LNCAP (cell line): Measurements from ENCODE around the gene NOS2.

ENCODE experiments used
- TF ChIP-seq, protein P1 (sequence below): fragments of 450-650 bp; IDR thresholded peaks from 2 replicates; pipeline ENCODE4 v1.5.1; 2017; ENCODE audit warnings: mild to moderate bottlenecking

The NOS2 gene

DNA sequence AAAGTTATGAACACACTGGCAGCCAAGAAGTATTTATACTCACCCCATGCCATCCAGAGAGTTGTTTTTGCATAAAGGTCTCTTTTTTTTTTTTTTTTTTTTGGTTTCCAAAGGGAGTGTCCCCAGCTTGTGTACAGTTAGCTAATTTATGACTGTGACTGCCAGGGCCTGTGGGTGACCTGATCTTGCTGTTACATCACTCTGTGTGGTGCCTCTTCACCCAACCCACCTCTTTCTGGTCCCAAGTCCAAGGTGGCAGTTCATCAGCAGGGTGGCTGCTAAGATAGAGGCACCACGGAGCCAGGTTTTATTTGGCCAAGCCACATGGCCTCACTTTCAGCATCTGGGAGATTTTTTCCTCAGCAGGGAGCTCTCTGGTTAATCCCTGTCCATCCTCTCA is at the start of gene NOS2:
NOS2 (minus strand) TSS at position 8 of the 400 bp plus-strand sequence. CDS start 1,720 bp downstream, outside the sequence.
- TF ChIP-seq, protein P1, sequence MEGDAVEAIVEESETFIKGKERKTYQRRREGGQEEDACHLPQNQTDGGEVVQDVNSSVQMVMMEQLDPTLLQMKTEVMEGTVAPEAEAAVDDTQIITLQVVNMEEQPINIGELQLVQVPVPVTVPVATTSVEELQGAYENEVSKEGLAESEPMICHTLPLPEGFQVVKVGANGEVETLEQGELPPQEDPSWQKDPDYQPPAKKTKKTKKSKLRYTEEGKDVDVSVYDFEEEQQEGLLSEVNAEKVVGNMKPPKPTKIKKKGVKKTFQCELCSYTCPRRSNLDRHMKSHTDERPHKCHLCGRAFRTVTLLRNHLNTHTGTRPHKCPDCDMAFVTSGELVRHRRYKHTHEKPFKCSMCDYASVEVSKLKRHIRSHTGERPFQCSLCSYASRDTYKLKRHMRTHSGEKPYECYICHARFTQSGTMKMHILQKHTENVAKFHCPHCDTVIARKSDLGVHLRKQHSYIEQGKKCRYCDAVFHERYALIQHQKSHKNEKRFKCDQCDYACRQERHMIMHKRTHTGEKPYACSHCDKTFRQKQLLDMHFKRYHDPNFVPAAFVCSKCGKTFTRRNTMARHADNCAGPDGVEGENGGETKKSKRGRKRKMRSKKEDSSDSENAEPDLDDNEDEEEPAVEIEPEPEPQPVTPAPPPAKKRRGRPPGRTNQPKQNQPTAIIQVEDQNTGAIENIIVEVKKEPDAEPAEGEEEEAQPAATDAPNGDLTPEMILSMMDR = no peak

DNA sequence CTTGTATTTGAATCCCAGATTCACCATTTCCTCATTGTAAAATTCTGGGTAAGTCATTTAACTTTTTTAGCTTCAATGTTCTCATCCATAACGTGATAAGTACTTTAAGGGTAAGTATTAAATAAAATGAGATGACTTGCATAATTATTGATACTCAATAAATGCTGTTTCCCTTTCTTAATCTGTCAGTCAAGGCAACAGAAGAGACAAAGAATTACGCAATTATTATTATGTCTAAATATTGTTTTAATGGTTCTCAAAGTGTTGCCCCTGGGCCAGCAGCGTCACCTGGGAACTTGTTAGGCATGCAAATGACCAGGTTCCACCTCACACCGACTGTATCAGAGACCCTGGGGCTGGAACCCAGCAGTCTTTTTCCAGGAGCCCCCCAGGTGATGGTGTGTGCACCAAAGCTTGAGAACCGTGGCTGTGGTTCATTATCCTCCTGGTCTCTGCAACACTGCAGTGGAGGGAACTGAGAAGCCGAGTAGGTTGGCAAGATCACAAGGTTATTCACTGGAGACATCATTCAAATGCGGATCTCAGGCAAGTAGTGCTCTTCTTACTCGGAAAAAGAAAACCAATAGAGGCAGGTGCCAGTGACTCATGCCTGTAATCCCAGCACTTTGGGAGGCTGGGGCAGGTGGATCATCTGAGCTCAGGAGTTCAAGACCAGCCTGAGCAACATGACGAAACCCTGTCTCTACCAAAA is 49.3 kb upstream of the NOS2 start:
- TF ChIP-seq, protein P1 = no peak

DNA sequence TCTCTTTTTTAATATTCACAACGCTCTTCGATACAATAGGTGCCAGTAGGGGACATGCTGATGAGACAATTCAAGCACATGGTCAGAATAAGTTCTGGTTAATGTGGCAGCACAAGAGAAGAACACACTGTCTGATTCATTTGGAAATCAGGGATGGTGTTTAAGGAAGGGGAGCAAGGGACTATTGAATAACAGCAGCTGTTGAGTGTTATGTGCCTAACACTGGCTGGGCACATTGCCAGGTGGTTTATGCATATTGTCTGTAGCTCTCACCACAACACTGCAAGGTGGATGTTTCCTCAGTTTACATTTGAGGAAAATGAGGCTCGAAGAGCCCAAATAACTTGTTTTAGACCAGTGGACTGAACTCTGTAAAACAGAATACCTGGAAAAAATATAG is 48.6 kb upstream of the NOS2 start:
- TF ChIP-seq, protein P1 = no peak

DNA sequence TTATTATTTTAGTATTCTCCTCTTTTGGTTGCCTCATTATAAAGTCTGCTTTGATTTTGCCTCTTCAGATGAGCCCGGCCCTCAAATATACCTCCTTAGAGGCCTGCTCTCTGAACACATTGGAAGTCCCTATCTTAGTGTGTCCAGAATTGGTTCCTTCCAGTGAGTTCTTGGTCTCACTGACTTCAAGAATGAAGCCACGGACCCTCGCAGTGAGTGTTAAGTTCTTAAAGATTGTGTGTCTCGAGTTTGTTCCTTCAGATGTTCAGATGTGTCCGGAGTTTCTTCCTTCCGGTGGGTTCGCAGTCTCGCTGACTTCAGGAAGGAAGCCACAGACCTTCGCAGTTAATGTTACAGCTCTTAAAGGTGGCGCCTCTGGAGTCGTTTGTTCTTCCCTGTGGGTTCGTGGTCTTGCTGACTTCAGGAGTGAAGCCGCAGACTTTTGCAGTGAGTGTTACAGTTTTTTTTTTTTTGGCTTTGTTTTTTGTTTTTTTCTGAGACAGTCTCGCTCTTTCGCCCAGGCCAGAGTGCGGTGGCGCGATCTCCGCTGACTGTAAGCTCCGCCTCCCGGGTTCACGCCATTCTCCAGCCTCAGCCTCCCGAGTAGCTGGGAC is 45.8 kb upstream of the NOS2 start:
- TF ChIP-seq, protein P1 = no peak

DNA sequence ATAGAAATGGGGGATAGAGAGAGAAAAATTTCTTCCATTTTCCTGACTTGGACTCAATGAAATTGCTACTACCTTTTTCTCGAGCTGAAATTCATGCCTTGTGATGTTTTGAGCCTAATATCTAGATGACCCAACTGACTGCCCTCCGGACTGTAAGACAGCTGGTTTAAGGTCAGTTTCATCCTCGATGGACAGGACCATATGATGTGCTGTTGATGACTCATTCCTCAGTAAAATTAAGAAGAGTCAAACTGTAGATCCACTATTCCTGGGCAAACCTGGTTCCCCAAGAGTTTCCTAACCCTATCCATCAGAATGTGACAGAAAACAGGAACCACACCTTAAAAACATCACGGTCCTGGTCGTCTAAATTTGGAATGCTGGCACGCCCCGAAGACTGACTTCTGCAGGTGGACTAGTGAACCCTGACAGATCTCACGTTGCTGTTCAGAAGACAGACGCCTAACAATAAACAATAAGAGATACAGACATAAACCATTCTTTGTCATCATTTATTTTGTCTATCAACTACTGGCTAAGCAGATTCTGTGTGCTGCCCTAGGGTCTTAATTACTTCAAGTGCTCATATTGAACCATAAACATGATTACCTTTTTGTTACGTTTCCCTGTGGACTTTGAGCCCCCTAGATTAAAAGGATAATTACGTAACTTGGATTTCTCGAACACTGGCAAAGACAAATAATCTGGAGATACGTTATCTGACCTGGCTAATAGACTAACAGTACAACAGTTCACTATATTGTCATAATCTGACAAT is 45.1 kb upstream of the NOS2 start:
- TF ChIP-seq, protein P1 = no peak

DNA sequence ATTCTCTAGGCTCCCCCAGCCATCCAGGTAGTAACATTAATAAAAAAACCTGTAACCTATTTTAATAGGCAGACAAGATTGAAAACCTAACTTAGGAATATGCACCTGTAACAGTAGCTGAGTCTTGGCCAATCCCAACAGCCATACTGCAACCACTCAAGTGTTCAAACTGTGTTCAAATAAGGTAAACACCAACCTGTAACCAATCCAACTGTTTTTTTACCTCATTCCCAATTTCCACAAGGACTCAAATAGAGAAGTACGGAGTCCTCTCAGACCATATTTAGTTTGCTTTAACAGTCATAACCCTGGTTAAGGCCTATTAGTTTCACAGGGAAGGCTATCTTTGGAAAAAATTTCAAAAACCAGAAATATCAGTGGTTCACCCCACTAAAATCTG is 40.4 kb upstream of the NOS2 start:
- TF ChIP-seq, protein P1 = no peak

DNA sequence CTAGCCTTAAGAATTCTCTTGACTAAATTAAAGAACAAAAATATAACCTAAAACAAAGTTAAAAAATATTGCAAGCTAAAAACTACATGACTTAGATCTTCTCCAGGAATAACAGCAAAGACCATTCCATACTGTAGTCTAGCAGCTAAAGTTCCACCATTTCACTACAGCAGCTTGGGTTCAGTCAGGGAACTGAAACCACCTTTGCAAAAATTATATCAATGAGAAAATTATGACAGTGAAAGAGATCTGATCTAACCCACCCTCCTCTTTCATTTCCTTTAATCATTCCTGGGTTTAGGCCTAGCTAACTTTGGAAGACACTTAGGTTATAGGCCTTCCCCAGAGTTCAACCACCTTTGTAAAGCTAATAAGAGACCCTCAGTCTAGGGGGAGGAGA is 36.3 kb upstream of the NOS2 start:
- TF ChIP-seq, protein P1 = no peak
